ENCODE measurements around the gene TMEM171.

DNA sequence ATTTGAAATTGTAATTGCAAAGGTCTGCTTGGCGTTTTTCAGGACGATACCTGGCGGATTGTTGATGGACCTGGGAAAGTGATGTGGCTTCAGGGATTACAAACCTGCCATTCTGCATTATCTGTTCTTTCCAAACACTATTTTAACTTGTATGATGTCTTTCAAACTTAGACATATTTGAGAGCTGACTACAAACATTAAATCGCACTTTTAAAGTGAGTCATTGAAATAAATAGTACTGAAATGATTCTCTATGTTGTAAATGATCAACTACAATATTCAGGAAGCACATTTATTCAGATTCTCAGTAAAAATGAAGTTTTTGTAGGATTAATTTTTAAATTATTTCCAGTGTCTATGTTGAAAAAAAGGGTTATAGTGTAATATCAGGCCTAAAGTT is 32.3 kb upstream of the TMEM171 start:
- TF ChIP-seq, protein P1, sequence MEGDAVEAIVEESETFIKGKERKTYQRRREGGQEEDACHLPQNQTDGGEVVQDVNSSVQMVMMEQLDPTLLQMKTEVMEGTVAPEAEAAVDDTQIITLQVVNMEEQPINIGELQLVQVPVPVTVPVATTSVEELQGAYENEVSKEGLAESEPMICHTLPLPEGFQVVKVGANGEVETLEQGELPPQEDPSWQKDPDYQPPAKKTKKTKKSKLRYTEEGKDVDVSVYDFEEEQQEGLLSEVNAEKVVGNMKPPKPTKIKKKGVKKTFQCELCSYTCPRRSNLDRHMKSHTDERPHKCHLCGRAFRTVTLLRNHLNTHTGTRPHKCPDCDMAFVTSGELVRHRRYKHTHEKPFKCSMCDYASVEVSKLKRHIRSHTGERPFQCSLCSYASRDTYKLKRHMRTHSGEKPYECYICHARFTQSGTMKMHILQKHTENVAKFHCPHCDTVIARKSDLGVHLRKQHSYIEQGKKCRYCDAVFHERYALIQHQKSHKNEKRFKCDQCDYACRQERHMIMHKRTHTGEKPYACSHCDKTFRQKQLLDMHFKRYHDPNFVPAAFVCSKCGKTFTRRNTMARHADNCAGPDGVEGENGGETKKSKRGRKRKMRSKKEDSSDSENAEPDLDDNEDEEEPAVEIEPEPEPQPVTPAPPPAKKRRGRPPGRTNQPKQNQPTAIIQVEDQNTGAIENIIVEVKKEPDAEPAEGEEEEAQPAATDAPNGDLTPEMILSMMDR (IDR thresholded peaks at IDR 0.05; ENCODE audit: low read depth, low read length), result no peak
- TF ChIP-seq, protein P2, sequence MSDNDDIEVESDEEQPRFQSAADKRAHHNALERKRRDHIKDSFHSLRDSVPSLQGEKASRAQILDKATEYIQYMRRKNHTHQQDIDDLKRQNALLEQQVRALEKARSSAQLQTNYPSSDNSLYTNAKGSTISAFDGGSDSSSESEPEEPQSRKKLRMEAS (IDR thresholded peaks at IDR 0.05; ENCODE audit: low read depth, low read length), result no peak
